HEK293T (cell line): Measurements from ENCODE around the gene TFAP2C.

Source experiments
- CTCF ChIA-PET: fragments of 350-600 bp; formaldehyde crosslinking; extraction: SDS; loops from one replicate; lab custom pipeline; 2021; ENCODE audit warnings: antibody characterized with exemption, inconsistent platforms; lab: Yijun Ruan, JAX
- POLR2A ChIA-PET: fragments of 350-600 bp; formaldehyde crosslinking; extraction: SDS; loops from one replicate; lab custom pipeline; 2020; ENCODE audit warnings: antibody characterized with exemption, inconsistent platforms; lab: Yijun Ruan, JAX
- DNase-seq: peaks from one replicate; pipeline ENCODE4 v3.0.0; 2012; ENCODE audit warnings: mixed read lengths; ENCODE audit errors: extremely low spot score
- ARNT ChIP-seq: fragments of 450-650 bp; IDR thresholded peaks from 2 replicates; pipeline ENCODE4 v1.6.1; 2017; ENCODE audit warnings: mild to moderate bottlenecking
- BHLHE40 ChIP-seq: fragments of 450-650 bp; IDR thresholded peaks from 2 replicates; pipeline ENCODE4 v1.6.1; 2016; ENCODE audit warnings: mild to moderate bottlenecking, moderate library complexity, borderline replicate concordance
- CTBP1 ChIP-seq: fragments of 450-650 bp; IDR thresholded peaks from 2 replicates; pipeline ENCODE4 v1.6.1; 2016; ENCODE audit warnings: borderline replicate concordance
- ELF4 ChIP-seq: fragments of 450-650 bp; IDR thresholded peaks from 2 replicates; pipeline ENCODE4 v1.6.1; 2017; ENCODE audit warnings: antibody characterized with exemption
- FOXA1 ChIP-seq: fragments of 450-650 bp; IDR thresholded peaks from 2 replicates; pipeline ENCODE4 v1.6.1; 2016; ENCODE audit warnings: mild to moderate bottlenecking
- FOXK2 ChIP-seq: fragments of 450-650 bp; IDR thresholded peaks from 2 replicates; pipeline ENCODE4 v1.6.1; 2016; ENCODE audit warnings: mild to moderate bottlenecking
- FOXM1 ChIP-seq: fragments of 450-650 bp; IDR thresholded peaks from 2 replicates; pipeline ENCODE4 v1.6.1; 2017; ENCODE audit warnings: mild to moderate bottlenecking, borderline replicate concordance
- HDGF ChIP-seq: fragments of 450-650 bp; IDR thresholded peaks from 2 replicates; pipeline ENCODE4 v1.6.1; 2017; ENCODE audit warnings: antibody characterized with exemption, borderline replicate concordance
- L3MBTL2 ChIP-seq: fragments of 450-650 bp; conservative IDR thresholded peaks from 2 replicates; pipeline ENCODE4 v1.6.1; 2016; ENCODE audit warnings: mild to moderate bottlenecking
- LEF1 ChIP-seq: fragments of 450-650 bp; IDR thresholded peaks from 2 replicates; pipeline ENCODE4 v1.6.1; 2017; ENCODE audit warnings: mild to moderate bottlenecking, borderline replicate concordance
- NFRKB ChIP-seq: fragments of 450-650 bp; IDR thresholded peaks from 2 replicates; pipeline ENCODE4 v1.6.1; 2016; ENCODE audit warnings: mild to moderate bottlenecking, moderate library complexity
- PKNOX1 ChIP-seq: fragments of 450-650 bp; IDR thresholded peaks from 2 replicates; pipeline ENCODE4 v1.6.1; 2016
- SP1 ChIP-seq: fragments of 450-650 bp; IDR thresholded peaks from 2 replicates; pipeline ENCODE4 v1.6.1; 2017
- SUZ12 ChIP-seq: fragments of 450-650 bp; IDR thresholded peaks from 2 replicates; pipeline ENCODE4 v1.6.1; 2016; ENCODE audit warnings: mild to moderate bottlenecking
- TARDBP ChIP-seq: fragments of 450-650 bp; IDR thresholded peaks from 2 replicates; pipeline ENCODE4 v1.6.1; 2016
- ZNF384 ChIP-seq: fragments of 450-650 bp; IDR thresholded peaks from 2 replicates; pipeline ENCODE4 v1.6.1; 2016

The TFAP2C gene

GRCh38 chr20:56634735-56635385 lies 5.8 kb downstream of the TFAP2C start:
- ChIA-PET CTCF (no interaction called here), POLR2A (no interaction called here)
- TF ChIP-seq FOXK2 (no peak), NFRKB (no peak), FOXM1 (no peak), FOXA1 (no peak), PKNOX1 (no peak), SUZ12 (no peak), LEF1 (no peak), ELF4 (no peak), TARDBP (no peak), HDGF (no peak), L3MBTL2 (no peak), ZNF384 (no peak), ARNT (no peak), BHLHE40 (no peak)
- DNase-seq: no peak

GRCh38 chr20:56636716-56637115 lies 7.6 kb downstream of the TFAP2C start:
- DNase-seq: no peak
- TF ChIP-seq CTBP1 (no peak), ELF4 (no peak), SUZ12 (no peak), BHLHE40 (no peak), TARDBP (no peak), FOXA1 (no peak), NFRKB (no peak), ZNF384 (no peak), SP1 (no peak), HDGF (no peak), PKNOX1 (no peak), FOXK2 (no peak), LEF1 (no peak), FOXM1 (no peak), L3MBTL2 (no peak)
- ChIA-PET POLR2A (no interaction called here), CTCF (interaction anchor here (0.6 kb wide), 1 partner anchor 282 kb away, joined by 3 read pairs; no protein-coding TSS in a partner anchor)

GRCh38 chr20:56637576-56637975 lies 8.5 kb downstream of the TFAP2C start:
- TF ChIP-seq SP1 (no peak), SUZ12 (no peak), LEF1 (no peak), PKNOX1 (no peak), L3MBTL2 (no peak), NFRKB (no peak), CTBP1 (no peak), BHLHE40 (no peak), HDGF (no peak), ZNF384 (no peak), ELF4 (no peak), FOXK2 (no peak), FOXA1 (no peak), FOXM1 (no peak), ARNT (no peak), TARDBP (no peak)
- POLR2A ChIA-PET: no interaction called here
- DNase-seq: no peak
- CTCF ChIA-PET: interaction anchor here (1.1 kb wide), 1 partner anchor 87 kb away, joined by 3 read pairs; no protein-coding TSS in a partner anchor

GRCh38 chr20:56646599-56646998 lies 17.5 kb downstream of the TFAP2C start:
- CTCF ChIA-PET: no interaction called here
- no peak for TF ChIP-seq NFRKB
- no peak for TF ChIP-seq FOXA1
- POLR2A ChIA-PET: no interaction called here
- no peak for DNase-seq

- TF ChIP-seq FOXK2 (no peak), FOXM1 (no peak), SUZ12 (no peak), FOXA1 (no peak), CTBP1 (no peak), BHLHE40 (no peak), ARNT (no peak), L3MBTL2 (no peak), ZNF384 (no peak), PKNOX1 (no peak), LEF1 (no peak), TARDBP (no peak), NFRKB (no peak)
- POLR2A ChIA-PET: no interaction called here
- CTCF ChIA-PET: no interaction called here
- no peak for DNase-seq
Observed at GRCh38 chr20:56653211-56653610, 24.1 kb downstream of the TFAP2C start.

GRCh38 chr20:56656632-56657031 lies 27.5 kb downstream of the TFAP2C start:
- POLR2A ChIA-PET: no interaction called here
- DNase-seq: no peak
- TF ChIP-seq LEF1 (no peak), SP1 (no peak), ZNF384 (no peak), L3MBTL2 (no peak), ARNT (no peak), HDGF (no peak), FOXK2 (no peak), FOXA1 (no peak), CTBP1 (no peak), SUZ12 (no peak), NFRKB (no peak)
- CTCF ChIA-PET: no interaction called here
